ENCODE results near the gene TRAFD1. TPM values are rescaled to one million over a fixed set of nuclear protein-coding genes. Genes with fewer than 3 reads are reported as not detected.
A peak's percentile ranks its signal among the peaks of the same experiment; 100 is the strongest.

The TRAFD1 gene
- total and polyA plus RNA-seq, 9 of the 15 experiments (the other 6 are each of a cell fraction or from before 2014, with no cell fraction given) = 41.3 to 85.5 (median 54.5) TPM

DNA sequence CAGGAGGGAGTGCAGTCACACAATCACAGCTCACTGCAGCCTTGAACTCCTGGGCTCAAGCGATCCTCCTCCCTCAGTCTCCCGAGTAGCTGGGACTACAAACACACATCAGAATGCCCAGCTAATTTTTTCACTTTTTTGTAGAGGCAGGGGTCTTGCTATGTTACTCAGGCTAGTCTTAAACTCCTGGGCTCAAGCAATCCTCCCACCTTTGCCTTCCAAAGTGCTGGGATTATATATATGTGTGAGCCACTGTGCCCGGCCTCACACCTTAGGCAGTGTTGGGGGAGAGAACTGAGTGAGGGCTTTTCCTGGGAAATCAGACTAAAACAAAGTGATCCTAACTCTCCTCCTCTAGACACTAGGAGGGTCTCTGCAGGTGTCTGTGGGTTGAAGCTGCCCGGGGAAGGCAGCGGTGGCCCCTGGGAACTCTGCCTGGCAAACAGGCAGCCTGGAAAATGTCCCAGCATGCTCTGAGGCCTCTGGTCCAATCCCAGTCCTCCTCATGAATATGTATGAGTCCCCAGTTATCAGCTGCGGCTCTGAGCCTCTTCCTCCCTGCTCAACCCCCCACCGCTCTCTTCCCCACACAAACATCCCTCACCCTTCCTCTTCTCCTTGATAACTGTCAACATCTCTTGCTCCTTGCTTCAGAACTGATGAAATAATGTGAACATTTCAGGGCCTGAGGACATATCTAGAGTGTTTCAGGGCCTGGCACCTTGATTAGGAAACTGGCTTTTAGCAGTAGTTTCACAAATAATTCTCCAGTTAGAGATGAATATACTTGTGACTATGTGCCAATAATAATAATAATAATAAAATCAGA, 8.9 kb upstream of the TRAFD1 start (continued):
- TF ChIP-seq EP300 (IDR thresholded peaks at IDR 0.05; ENCODE audit: low read length) = peak; percentile 55
- TF ChIP-seq, protein P1, sequence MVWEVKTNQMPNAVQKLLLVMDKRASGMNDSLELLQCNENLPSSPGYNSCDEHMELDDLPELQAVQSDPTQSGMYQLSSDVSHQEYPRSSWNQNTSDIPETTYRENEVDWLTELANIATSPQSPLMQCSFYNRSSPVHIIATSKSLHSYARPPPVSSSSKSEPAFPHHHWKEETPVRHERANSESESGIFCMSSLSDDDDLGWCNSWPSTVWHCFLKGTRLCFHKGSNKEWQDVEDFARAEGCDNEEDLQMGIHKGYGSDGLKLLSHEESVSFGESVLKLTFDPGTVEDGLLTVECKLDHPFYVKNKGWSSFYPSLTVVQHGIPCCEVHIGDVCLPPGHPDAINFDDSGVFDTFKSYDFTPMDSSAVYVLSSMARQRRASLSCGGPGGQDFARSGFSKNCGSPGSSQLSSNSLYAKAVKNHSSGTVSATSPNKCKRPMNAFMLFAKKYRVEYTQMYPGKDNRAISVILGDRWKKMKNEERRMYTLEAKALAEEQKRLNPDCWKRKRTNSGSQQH (CRISPR knock-in tag; IDR thresholded peaks at IDR 0.05) = no peak
- TF ChIP-seq, protein P2, sequence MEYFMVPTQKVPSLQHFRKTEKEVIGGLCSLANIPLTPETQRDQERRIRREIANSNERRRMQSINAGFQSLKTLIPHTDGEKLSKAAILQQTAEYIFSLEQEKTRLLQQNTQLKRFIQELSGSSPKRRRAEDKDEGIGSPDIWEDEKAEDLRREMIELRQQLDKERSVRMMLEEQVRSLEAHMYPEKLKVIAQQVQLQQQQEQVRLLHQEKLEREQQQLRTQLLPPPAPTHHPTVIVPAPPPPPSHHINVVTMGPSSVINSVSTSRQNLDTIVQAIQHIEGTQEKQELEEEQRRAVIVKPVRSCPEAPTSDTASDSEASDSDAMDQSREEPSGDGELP (CRISPR knock-in tag; IDR thresholded peaks at IDR 0.05; ENCODE audit: borderline replicate concordance) = peak; percentile 93
- peak; percentile 8; the same call in 1 of the 2 replicates for TF ChIP-seq NR2C1 (IDR thresholded peaks at IDR 0.05)
- TF ChIP-seq NR2C1 (tag; IDR thresholded peaks at IDR 0.05) = no peak
- no peak for TF ChIP-seq ILK (tag; IDR thresholded peaks at IDR 0.05; ENCODE audit: borderline replicate concordance, low read depth)
- peak; percentile 45; the same call in 1 of the 2 replicates for TF ChIP-seq CXXC5 (CRISPR knock-in tag; IDR thresholded peaks at IDR 0.05)
- TF ChIP-seq MBD2 (IDR thresholded peaks at IDR 0.05; ENCODE audit: borderline replicate concordance, low read depth) = peak; percentile 23; the same call in 1 of the 2 replicates
- no peak for TF ChIP-seq JUNB (CRISPR knock-in tag; conservative IDR thresholded peaks at IDR 0.05)
- TF ChIP-seq, protein P3, sequence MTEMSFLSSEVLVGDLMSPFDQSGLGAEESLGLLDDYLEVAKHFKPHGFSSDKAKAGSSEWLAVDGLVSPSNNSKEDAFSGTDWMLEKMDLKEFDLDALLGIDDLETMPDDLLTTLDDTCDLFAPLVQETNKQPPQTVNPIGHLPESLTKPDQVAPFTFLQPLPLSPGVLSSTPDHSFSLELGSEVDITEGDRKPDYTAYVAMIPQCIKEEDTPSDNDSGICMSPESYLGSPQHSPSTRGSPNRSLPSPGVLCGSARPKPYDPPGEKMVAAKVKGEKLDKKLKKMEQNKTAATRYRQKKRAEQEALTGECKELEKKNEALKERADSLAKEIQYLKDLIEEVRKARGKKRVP (CRISPR knock-in tag; IDR thresholded peaks at IDR 0.05) = peak; percentile 26; the same call in 1 of the 2 replicates
- TF ChIP-seq, protein P4, sequence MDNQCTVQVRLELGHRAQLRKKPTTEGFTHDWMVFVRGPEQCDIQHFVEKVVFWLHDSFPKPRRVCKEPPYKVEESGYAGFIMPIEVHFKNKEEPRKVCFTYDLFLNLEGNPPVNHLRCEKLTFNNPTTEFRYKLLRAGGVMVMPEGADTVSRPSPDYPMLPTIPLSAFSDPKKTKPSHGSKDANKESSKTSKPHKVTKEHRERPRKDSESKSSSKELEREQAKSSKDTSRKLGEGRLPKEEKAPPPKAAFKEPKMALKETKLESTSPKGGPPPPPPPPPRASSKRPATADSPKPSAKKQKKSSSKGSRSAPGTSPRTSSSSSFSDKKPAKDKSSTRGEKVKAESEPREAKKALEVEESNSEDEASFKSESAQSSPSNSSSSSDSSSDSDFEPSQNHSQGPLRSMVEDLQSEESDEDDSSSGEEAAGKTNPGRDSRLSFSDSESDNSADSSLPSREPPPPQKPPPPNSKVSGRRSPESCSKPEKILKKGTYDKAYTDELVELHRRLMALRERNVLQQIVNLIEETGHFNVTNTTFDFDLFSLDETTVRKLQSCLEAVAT (IDR thresholded peaks at IDR 0.05) = peak; percentile 32 to 51; a peak in 1 of 4 replicates
- TF ChIP-seq KDM1A (IDR thresholded peaks at IDR 0.05) = peak; percentile 30 to 36; a peak in 3 of 4 replicates
- no peak for TF ChIP-seq E2F3 (CRISPR knock-in tag; IDR thresholded peaks at IDR 0.05)
- TF ChIP-seq ERF (CRISPR knock-in tag; IDR thresholded peaks at IDR 0.05) = 0 out of 2 replicates have a peak, but pooled peaks have one; percentile 48
- TF ChIP-seq ZNF445 (CRISPR knock-in tag; IDR thresholded peaks at IDR 0.05; ENCODE audit: low read depth) = peak; percentile 7; the same call in 1 of the 2 replicates
- TF ChIP-seq, protein P5, sequence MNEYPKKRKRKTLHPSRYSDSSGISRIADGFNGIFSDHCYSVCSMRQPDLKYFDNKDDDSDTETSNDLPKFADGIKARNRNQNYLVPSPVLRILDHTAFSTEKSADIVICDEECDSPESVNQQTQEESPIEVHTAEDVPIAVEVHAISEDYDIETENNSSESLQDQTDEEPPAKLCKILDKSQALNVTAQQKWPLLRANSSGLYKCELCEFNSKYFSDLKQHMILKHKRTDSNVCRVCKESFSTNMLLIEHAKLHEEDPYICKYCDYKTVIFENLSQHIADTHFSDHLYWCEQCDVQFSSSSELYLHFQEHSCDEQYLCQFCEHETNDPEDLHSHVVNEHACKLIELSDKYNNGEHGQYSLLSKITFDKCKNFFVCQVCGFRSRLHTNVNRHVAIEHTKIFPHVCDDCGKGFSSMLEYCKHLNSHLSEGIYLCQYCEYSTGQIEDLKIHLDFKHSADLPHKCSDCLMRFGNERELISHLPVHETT (CRISPR knock-in tag; conservative IDR thresholded peaks at IDR 0.05 in 1 of 2, IDR thresholded peaks at IDR 0.05 in 1 of 2) = peak in 1 of 2 experiments; percentile 62; a peak in 2 of 4 replicates
- TF ChIP-seq ZNF143 (CRISPR knock-in tag; IDR thresholded peaks at IDR 0.05) = peak; percentile 54; the same call in 1 of the 2 replicates
- TF ChIP-seq HCFC1 (IDR thresholded peaks at IDR 0.05; ENCODE audit: low read depth, low read length) = peak; percentile 6; the same call in 1 of the 2 replicates
